Occipital lobe (tissue), 2 donors: ENCODE measurements around the gene ANGEL1. TPM values are rescaled to one million over a fixed set of nuclear protein-coding genes. Genes with fewer than 3 reads are reported as not detected.
A peak's percentile ranks its signal among the peaks of the same experiment; 100 is the strongest.

Source experiments
- DNase-seq: peaks from one replicate; lab custom pipeline; 2025; lab: John Stamatoyannopoulos, UW
- total RNA-seq: library from RNA; depleted of rRNA; stranded (reverse); fragments of >200 nt; gene quantifications from one replicate; pipeline ENCODE4 v1.2.3, GENCODE V29; 2014

Gene ANGEL1
- total RNA-seq, 1 donor from 2014 or later = 10.3 TPM

GRCh38 chr14:76780058-76780345 lies 32.7 kb downstream of the ANGEL1 start:
- no peak for DNase-seq

- no peak for DNase-seq
These were observed 33.2 kb downstream of the ANGEL1 start for GRCh38 chr14:76779221-76780057.

DNA sequence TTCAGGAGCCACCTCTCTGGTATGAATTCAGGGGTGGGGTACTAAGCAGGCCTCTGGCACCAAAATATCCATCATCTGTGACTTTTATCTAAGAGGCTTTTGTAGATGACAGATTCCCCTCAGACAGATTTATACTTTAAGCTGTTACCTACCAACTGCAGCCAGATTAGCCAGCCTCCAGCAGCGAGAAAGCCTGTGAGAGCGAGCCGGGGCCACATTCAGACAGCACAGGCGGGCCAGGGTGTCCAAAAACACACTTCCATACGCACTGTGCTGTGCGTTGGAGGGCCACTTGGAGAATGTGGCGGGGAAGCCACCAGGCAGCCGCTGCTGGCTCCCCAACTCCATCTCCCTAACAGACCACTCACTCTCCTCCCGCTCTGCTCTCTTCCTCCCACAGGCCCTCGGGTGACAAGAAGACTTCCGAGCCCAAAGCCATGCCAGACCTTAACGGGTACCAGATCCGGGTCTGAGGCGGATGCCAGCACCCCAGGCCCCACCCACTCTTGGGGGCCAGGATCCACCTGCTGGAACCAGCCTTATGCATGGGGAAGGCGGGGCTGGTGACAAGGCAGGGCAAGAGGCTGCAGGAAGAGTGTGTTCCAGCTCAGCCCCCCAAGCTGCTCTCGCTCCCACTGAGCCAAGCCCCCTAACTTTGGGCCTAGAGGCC lies 34.0 kb downstream of the ANGEL1 start:
- DNase-seq = no peak

DNA sequence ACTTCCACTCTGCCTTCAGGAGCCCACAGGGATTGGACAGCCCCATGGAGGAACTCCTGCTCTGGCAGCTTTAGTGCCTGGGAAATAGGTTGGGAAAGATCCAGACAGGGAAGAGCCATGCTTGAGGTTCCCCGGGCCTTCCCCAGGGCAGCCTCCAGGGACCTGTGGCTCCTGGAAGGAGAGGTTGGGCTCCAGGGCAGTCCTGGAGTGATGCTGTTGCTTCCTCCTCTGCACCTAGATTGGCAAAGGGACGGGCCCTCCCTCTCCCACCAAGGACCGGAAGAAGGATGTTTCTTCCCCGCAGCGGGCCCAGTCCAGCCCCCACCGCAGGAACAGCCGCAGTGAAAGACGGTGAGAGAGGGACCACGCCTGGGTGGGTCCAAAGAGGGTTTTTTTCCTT lies 35.0 kb downstream of the ANGEL1 start:
- no peak for DNase-seq

DNA sequence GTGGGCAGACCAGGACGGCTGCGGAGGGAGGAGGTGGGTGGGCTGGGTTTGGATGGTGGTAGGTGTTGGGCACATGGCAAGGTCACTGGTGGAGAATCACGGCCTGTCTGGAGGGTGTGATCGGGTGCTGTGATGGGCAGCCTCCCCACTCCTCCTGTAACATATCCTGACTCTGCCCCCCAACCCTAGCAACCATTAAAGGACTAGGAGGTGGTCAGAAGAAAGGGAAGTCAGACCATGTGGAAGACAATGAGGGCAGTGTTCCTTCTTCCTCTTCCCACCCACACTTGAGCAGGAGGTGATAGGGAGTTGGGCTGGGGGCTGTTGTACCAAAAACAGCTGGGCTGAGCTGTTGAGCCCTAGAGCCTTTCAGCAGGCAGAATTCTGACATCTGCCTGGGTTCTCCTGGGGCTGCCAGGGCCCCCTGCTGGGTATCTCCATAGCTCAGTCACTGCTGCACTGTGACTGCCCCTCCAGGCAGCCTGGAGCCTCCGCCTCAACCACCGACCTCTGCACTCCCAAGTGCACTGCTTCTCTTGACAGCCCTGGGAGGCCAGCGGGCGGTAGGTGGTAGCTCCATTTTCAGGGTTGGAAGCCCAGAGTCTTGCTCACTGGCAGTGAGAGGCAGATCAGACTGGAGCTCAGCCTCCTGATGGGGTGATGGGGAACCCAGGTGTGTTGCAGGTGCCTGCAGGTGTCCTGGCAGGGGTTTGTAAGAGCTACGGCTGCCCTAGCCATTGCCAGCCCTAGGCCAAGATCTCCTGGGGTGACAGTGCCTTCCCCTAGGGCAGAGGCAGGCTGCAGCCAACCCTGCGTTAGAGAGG lies 36.0 kb downstream of the ANGEL1 start:
- DNase-seq = no peak

- DNase-seq = no peak
These were observed 36.8 kb downstream of the ANGEL1 start for GRCh38 chr14:76775695-76776427.

DNA sequence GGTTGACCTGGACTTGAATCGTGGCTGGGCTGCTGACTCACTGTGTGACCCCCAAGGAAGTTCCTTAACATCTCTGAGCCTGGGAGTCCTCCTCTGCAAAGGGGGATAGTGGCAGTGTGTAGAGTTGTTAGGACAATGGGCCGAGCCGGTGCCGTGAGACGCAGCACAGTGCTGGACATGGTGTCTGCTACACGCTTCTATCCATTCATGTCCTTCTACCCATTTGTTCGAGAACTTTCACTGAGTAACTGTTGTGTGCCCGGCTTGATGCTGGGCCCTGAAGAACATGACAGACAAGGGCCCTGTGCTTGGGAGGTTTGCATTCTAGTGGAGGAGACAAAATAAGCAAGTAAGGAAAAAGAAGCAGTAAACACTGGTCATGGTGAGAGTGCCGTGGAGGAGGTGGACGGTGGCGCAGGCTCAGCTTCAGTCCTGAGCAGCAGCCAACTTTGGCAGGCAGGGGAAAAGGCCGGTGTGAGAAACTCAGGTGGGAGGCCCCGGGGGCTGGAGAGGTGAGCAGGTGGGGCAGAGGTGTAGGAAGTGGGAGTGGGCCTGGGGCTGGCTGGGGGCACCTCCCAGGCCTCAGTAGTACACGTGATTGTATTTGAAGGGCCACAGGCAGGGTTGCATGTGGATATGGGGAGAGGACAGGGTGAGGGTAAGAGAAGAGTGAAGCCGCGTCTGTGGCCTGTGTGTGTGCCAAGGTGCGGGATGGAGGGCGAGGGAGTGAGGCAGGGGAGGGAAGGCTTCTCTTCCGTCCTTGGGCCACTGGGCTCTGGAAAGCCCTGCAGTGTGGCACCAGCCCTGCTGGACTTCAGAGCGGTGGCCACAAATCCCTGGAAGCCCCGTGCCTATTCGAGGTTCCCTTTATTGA lies 37.6 kb downstream of the ANGEL1 start:
- DNase-seq = no peak

DNA sequence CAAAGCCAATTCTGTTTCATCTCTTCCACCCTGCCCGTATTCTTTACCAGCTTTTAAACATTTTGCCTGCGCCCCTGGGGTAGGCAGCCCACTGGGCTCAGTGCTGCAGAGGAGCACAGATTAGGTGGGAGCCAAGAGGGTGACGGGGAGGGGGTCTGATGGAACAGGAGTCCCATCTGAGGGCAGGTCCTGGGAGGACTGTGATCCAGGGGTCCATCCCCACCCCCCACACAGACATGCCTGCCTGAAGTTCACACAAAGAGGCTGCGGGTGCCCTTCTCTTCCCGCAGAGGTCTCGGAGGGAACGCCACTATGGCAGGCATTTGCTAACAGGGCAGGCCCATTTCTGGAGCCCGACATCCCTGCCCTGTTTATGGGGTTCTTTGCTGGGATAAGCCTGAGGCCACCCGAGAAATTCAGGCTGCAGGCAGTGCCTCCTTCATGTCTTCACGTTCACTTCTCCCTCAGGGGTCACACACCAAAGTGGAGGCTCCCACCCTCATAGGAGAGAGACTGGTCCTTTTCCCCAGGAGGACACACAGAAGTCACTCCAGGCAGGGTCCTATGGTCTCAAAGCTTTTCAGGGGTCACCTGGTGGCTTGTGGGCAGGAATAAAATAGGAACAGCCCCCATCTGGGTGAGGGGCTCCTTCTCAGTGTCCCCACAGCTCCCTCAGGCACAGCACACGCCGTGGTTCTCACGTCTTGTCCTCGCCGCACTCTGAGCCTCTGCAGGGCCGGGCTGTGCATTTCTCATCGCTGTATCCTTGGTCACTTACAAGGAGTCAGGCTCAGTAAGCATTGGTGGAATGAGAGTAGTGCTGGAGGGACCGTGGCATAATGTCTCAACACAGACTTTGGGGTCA lies 38.5 kb downstream of the ANGEL1 start:
- DNase-seq = no peak

DNA sequence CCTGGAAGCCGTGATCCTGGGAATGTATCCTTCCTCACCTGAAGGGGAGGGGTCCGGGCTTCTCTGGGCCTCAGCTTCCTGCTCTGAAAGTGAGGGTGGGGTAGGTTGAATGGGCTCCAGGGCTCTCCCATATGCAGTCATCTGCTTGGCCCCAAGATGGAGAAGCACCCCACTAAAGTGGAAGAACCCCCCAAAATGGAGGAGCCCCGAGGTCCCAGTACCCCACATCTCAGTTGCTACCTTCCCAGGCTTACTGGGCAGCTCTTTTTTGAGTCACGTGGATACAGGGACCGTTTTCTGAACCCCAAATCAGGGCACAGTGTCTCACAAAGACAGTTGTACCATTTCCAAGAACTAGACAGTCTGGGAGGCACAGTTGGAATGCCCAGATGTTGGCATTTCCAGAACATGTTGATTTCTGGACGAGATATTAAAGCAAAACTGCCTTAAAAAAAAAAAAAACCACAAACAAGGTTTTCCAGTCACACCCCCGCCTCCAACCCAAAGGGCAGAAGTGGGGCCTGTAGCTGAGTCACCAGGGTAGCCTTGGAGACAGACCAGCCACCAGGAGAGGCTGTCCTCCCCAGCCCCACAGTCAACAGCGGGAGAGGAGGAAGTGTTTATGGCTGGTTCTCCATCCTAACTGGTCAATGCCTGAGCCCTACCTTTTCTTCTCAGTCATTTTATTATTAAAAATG lies 39.3 kb downstream of the ANGEL1 start:
- DNase-seq = peak; percentile 28

DNA sequence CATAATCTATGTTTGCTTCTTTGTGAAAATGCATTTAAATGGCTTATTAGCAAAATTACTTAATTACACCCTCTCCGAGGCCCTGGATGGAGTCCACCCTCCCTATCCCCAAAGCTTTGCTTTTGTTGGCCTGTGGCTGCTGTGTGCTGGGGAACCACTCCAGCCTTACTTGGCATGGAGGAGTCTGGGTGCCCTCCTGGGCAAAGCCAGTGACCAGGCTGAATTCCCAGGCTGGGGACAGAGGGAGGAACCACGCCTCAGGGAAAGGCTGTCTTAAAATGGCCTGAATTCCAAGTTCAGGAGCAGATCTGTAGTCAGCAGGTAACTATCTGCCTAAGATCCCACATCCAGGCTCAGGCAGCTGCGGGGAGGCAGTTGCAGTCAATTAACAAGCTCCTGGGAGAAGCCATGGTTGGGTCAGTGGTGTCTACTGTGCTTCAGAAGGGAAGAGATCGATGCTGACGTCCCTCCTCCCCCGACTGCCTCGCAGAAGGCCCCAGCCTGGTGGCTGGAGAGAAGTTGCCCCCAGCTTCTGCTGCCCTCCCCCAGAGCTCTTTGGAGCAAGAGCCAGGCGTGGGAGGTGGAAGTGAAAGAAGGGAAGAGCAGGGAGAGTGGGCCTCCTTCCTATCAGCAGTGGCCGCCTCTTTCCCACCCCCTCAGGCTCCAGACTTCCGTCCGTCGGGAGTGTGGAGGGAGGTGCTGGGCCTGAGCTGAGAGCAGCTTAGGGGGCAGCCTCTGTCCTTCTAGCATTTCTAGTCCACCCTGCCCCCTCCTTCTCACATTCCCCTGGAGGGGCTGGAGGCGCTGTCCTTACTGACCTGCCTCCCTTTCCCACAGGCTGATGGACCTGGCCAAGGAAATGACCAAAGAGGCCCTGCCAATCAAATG lies 40.1 kb downstream of the ANGEL1 start:
- DNase-seq = peak; percentile 36

DNA sequence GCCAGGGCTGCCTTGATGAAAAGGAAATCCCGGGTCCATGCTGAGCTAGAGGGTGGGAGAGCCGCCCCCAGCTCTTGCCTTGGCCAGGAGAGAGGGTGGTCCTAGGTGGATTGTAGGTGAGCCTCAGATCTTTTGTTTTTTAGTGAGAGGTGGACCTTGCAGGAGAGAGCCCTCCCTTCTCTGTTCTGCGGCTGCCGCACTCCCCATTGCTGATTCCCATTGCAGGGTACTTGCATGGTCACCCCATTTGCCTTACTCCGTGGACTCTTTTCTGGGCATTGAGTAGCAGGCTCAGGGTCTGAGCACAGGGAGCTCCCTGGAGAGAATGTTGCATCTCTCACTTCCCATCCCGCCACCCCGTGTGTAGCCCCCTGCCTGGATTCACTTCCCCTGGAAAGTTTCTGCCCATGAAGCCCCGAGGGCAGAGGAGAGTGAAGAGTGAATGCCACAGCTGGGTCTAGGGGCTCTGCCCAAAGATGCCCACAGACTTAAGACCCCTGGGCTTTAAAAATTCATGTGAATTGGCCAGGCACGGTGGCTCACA lies 41.2 kb downstream of the ANGEL1 start:
- no peak for DNase-seq

GRCh38 chr14:76770521-76771436 lies 41.9 kb downstream of the ANGEL1 start:
- no peak for DNase-seq

GRCh38 chr14:76769636-76770292 lies 42.9 kb downstream of the ANGEL1 start:
- DNase-seq = no peak

DNA sequence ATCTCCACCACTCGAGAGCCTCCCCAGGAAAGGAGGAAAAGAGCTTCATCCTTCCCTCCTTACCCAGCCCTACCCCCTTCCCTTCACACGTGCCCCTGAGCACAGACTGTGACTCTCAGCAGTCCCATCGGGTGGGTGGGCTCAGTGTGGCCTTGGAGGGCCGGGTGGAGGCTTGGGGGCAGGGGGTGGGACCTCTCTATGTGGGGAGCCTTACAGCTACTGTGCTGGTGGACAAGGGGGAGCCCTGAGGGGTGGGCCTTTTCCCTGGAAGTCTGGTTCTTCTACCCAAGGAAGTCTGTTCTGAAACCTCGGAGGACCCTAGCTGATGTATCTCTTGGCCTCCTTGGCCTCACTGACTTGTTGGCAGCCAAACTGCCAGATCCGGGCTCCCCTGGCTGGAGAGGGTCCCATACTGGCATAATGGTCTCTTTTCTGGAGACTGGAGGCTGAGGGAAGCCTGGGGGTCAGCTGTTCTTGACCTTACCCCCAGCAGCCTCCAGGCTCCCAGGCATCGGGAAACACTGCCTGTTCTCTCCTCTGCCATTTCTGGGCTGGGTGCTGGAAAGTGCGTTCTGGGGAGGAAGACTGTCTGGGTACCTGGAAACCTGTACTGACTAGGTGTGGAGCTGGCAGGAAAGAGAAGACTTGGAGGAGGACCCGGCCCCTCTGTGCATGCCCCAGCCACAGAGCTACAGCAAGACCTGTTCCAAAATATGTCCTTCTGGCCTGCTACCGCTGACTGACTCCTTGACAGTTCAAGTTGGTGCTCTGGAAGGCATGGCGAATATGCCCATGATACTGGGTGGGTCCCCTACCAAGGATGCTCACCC lies 43.8 kb downstream of the ANGEL1 start:
- DNase-seq = no peak
